A549 treated with RU486 at 1 μM for 4 hours (cell line): ENCODE measurements around the gene ARL14EP. TPM values are rescaled to one million over a fixed set of nuclear protein-coding genes. Genes with fewer than 3 reads are reported as not detected.

Experiments used
- total RNA-seq: library from RNA; stranded (reverse); fragments of 200-300 nt; extraction: Qiagen RNA extraction; gene quantifications from 5 replicates; pipeline ENCODE4 v1.2.3, GENCODE V29; 2022; ENCODE audit warnings: low read depth

ARL14EP gene
- total RNA-seq = 8.3 to 17.9 TPM (median 14.7 TPM) in 5 replicates

DNA sequence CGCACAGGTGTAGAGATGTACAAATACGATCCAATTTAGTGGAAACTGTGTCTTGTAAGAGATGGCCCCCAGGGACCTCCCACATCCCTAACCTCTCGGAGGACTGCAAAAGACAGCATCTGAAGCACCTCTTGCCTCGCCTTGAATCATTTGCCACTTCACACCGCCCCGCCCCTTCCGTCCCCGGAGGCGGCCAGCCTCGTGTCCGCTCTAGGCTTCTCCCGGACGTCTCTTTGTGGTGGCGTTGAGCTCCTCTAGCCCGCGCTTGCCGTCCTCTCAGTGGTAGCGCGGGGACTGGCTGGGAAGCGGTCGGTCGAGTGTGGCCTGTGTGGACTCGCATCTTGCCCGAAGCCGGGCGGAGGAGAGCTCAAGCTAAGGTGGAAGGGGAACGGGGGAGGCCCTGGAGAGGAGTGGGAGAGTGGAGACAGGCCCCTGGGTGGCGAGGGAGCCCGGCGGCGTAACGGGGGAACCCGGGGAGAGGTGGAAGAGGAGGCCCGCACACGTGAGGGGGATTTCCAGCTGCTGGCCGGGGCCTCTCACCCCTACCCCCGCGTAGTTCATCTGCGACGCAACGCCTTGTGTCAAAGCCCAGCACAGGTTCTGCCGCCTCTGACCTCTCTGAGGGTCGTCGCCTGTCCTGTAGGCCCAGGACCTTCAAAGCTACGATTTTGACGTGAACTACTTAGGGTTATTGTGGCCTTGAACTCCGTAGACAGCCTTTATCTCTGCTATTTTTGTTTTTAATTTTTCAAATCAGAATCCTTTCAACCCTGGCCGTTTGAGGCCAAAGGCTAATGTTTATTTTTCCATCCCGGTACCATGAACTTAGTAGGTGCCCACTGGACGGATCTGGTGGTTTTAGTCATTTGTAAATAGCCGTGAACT lies at the start of gene ARL14EP:
Gene ARL14EP, plus strand, starts transcription at position 279 of the 885 bp plus-strand sequence. CDS start 7,845 bp downstream, outside the sequence.

Other genes with a start within 250 kb of the ARL14EP start
- not detected in 5 replicates for gene FSHB, start 92.1 kb upstream of the ARL14EP start, total RNA-seq